HepG2 (cell line): ENCODE results near the gene CLIC6. TPM values are rescaled to one million over a fixed set of nuclear protein-coding genes. Genes with fewer than 3 reads are reported as not detected.

Source experiments
- ELF1 ChIP-seq: sonication (generic); formaldehyde crosslinking; IDR thresholded peaks from 2 replicates; pipeline ENCODE4 v1.4.0; 2020; ENCODE audit warnings: missing genetic modification reagents
- GFI1 ChIP-seq: sonication (generic); formaldehyde crosslinking; IDR thresholded peaks from 2 replicates; pipeline ENCODE4 v1.5.0; 2020; ENCODE audit warnings: missing genetic modification reagents, mild to moderate bottlenecking, borderline replicate concordance
- HINFP ChIP-seq: sonication (generic); formaldehyde crosslinking; IDR thresholded peaks from 2 replicates; pipeline ENCODE4 v1.4.0; 2020; ENCODE audit warnings: low read depth, mild to moderate bottlenecking, missing genetic modification reagents
- PLRG1 ChIP-seq: fragments of 450-650 bp; conservative IDR thresholded peaks from 2 replicates; pipeline ENCODE4 v1.6.1; 2016
- ZFP36L2 ChIP-seq: sonication (generic); formaldehyde crosslinking; IDR thresholded peaks from 2 replicates; pipeline ENCODE4 v1.4.0; 2020; ENCODE audit warnings: missing genetic modification reagents
- ZNF646 ChIP-seq: sonication (generic); formaldehyde crosslinking; IDR thresholded peaks from 2 replicates; pipeline ENCODE4 v1.9.0; 2021; ENCODE audit warnings: mild to moderate bottlenecking, missing genetic modification reagents
- polyA plus RNA-seq, 8 experiments: library from polyadenylated mRNA; depleted of rRNA in 3 of 8; stranded (reverse) in 7 of 8; unstranded in 1 of 8; fragments of >200 nt; fragmentation: Illumina TruSeq in 4 of 8; extraction: Trizol in 4 of 8; gene quantifications; 2 replicates each; pipeline versions ENCODE4 v1.2.1 to v1.2.3, GENCODE V29; 2011 to 2016; ENCODE audit warnings: low read depth in 4 of 8, missing spikeins in 1 of 8, mixed read lengths in 1 of 8; ENCODE audit not compliant: insufficient read depth in 1 of 8
- total RNA-seq, 5 experiments: library from RNA; depleted of rRNA; stranded (reverse); fragments of >200 nt; fragmentation: Illumina TruSeq; extraction: Trizol; gene quantifications; 2 replicates each; pipeline ENCODE4 v1.2.3, GENCODE V29; 2016; ENCODE audit warnings: low read depth in 1 of 5

CLIC6 gene
- total and polyA plus RNA-seq, 2 of the 13 experiments (the other 11 are each of a cell fraction or from before 2014, with no cell fraction given): not detected

- TF ChIP-seq ZNF646 (no peak), ZFP36L2 (CRISPR knock-in tag) (no peak), GFI1 (CRISPR knock-in tag) (no peak), ELF1 (CRISPR knock-in tag) (no peak), PLRG1 (no peak), HINFP (no peak)
Observed at GRCh38 chr21:34619841-34620665, 48.7 kb upstream of the CLIC6 start (continued).
